B cell (primary cell): Measurements from ENCODE around the gene MED26. TPM values are rescaled to one million over a fixed set of nuclear protein-coding genes. Genes with fewer than 3 reads are reported as not detected.

Experiments
- ATAC-seq: fragments of 200-7000 bp; cut with Tn5 transposase; one replicate; pipeline ENCODE4 v1.10.0; 2021; ENCODE audit warnings: low read depth, mild to moderate bottlenecking, moderate number of reproducible peaks, moderate library complexity
- CTCF ChIA-PET: fragments of 350-600 bp; sonication (Branson Sonifier 250); formaldehyde crosslinking; loops from one replicate; lab custom pipeline; 2021; ENCODE audit warnings: antibody characterized with exemption, inconsistent platforms; lab: Charles Lee
- POLR2A ChIA-PET: fragments of 350-600 bp; sonication (Branson Sonifier 250); formaldehyde crosslinking; loops from one replicate; lab custom pipeline; 2021; ENCODE audit warnings: antibody characterized with exemption; lab: Charles Lee
- DNase-seq: peaks from one replicate; pipeline ENCODE4 v3.0.0; 2013
- H2AFZ ChIP-seq: 2 replicates; pipeline ENCODE4 v1.6.1; 2012; ENCODE audit warnings: mild to moderate bottlenecking, low read depth, low read length; ENCODE audit not compliant: insufficient read depth, poor library complexity, severe bottlenecking
- H3K27ac ChIP-seq, 2 donors: 1 replicate in 1 of 2; 2 replicates in 1 of 2; pipeline ENCODE4 v1.5.1; 2012 to 2013; ENCODE audit warnings: low read length in 2 of 2, mild to moderate bottlenecking in 2 of 2, moderate library complexity in 1 of 2
- H3K27me3 ChIP-seq, 4 experiments: fragments of 200-600 bp in 1 of 4; sonication (generic) in 1 of 4; replicated peaks in 1 of 4; 1 replicate in 2 of 4; 2 replicates in 2 of 4; pipeline versions ENCODE4 v1.6.1 to v1.7.0; 2013 to 2016; ENCODE audit warnings: low read length in 3 of 4, mild to moderate bottlenecking in 2 of 4, mixed read lengths in 1 of 4, moderate library complexity in 1 of 4; ENCODE audit not compliant: insufficient read depth in 4 of 4, control insufficient read depth in 3 of 4; ENCODE audit errors: control extremely low read depth in 1 of 4
- H3K36me3 ChIP-seq, 2 experiments: replicated peaks in 1 of 2; 1 replicate in 1 of 2; 2 replicates in 1 of 2; pipeline versions ENCODE4 v1.6.1 to v1.7.1; 2013; ENCODE audit warnings: low read length in 1 of 2; ENCODE audit not compliant: insufficient read depth in 2 of 2, control insufficient read depth in 1 of 2; ENCODE audit errors: control extremely low read depth in 1 of 2, extremely low read depth in 1 of 2
- H3K4me1 ChIP-seq, 2 donors: fragments of 200-600 bp in 1 of 2; sonication (generic) in 1 of 2; 1 replicate in 1 of 2; 2 replicates in 1 of 2; pipeline versions ENCODE4 v1.5.1 to v1.6.1; 2013 to 2017; ENCODE audit warnings: low read length in 2 of 2; ENCODE audit not compliant: control insufficient read depth in 2 of 2, insufficient read depth in 2 of 2
- H3K4me2 ChIP-seq: replicated peaks from 2 replicates; pipeline ENCODE3; 2012; ENCODE audit warnings: mild to moderate bottlenecking, low read depth, low read length; ENCODE audit not compliant: poor library complexity, severe bottlenecking
- H3K4me3 ChIP-seq, 5 experiments: fragments of 200-600 bp in 1 of 5; sonication (generic) in 1 of 5; 1 replicate in 3 of 5; 2 replicates in 2 of 5; pipeline versions ENCODE4 v1.5.1 to v1.7.0; 2011 to 2016; ENCODE audit warnings: low read length in 4 of 5, mild to moderate bottlenecking in 4 of 5, low read depth in 2 of 5, control low read depth in 1 of 5, moderate library complexity in 1 of 5; ENCODE audit not compliant: insufficient read depth in 1 of 5; ENCODE audit errors: control extremely low read depth in 1 of 5, extremely low read depth in 1 of 5
- H3K79me2 ChIP-seq: fragments of 200-600 bp; sonication (generic); one replicate; pipeline ENCODE4 v1.6.0; 2016; ENCODE audit warnings: low read length; ENCODE audit not compliant: control insufficient read depth, insufficient read depth
- H3K9ac ChIP-seq: fragments of 200-600 bp; sonication (generic); 2 replicates; pipeline ENCODE4 v1.6.1; 2017; ENCODE audit warnings: mild to moderate bottlenecking, low read length, moderate library complexity
- H3K9me3 ChIP-seq, 3 donors: one replicate each; pipeline versions ENCODE4 v1.6.1 to v1.7.1; 2013; ENCODE audit warnings: low read length in 2 of 3; ENCODE audit not compliant: control insufficient read depth in 2 of 3, insufficient read depth in 1 of 3; ENCODE audit errors: control extremely low read depth in 1 of 3
- H4K20me1 ChIP-seq: 2 replicates; pipeline ENCODE4 v1.6.0; 2012; ENCODE audit warnings: mild to moderate bottlenecking, low read length; ENCODE audit not compliant: insufficient read depth, control insufficient read depth, poor library complexity, severe bottlenecking
- H3K27ac Mint-ChIP-seq: one replicate; pipeline ENCODE4 v1.8.0; 2021; ENCODE audit warnings: mixed read lengths
- H3K27me3 Mint-ChIP-seq: one replicate; pipeline ENCODE4 v1.8.0; 2021; ENCODE audit warnings: mixed read lengths
- H3K4me1 Mint-ChIP-seq: one replicate; pipeline ENCODE4 v1.8.0; 2021; ENCODE audit warnings: mixed read lengths
- H3K4me3 Mint-ChIP-seq: one replicate; pipeline ENCODE4 v1.8.0; 2021; ENCODE audit warnings: mixed read lengths
- H3K9me3 Mint-ChIP-seq: one replicate; pipeline ENCODE4 v1.8.0; 2022; ENCODE audit warnings: mixed read lengths; ENCODE audit not compliant: insufficient read depth
- CTCF ChIP-seq: fragments of 200-600 bp; IDR thresholded peaks from one replicate; pipeline ENCODE4 v1.8.0; 2022; ENCODE audit warnings: antibody characterized with exemption, mild to moderate bottlenecking
- EZH2 ChIP-seq: IDR thresholded peaks from 2 replicates; pipeline ENCODE4 v1.6.1; 2012; ENCODE audit warnings: borderline replicate concordance, low read depth, mild to moderate bottlenecking, moderate library complexity, low read length; ENCODE audit not compliant: insufficient read depth, poor library complexity, severe bottlenecking
- WGBS: methylation state at CpG from one replicate; pipeline ENCODE4 v1.1.5; 2013; ENCODE audit warnings: missing lambda C conversion rate; ENCODE audit not compliant: insufficient coverage; 5-methylcytosine and 5-hydroxymethylcytosine counted together
- intact Hi-C: fragments of 100-400 bp; cut with micrococcal nuclease; formaldehyde crosslinking; loops from one replicate; pipeline ENCODE4 v1.10.0; 2022
- polyA plus RNA-seq: library from polyadenylated mRNA; depleted of rRNA; stranded (reverse); fragments of >200 nt; gene quantifications from 2 replicates; pipeline ENCODE4 v1.2.3, GENCODE V29; 2012
- total RNA-seq, 2 donors: library from RNA; stranded (reverse); fragments of 120-200 nt in 1 of 2; gene quantifications; 1 replicate in 1 of 2; 2 replicates in 1 of 2; pipeline versions ENCODE4 v1.2.3 to v1.2.4, GENCODE V29; 2013 to 2022

The MED26 gene
- total and polyA plus RNA-seq, 2 donors (not counting 1 experiment from before 2014, with no cell fraction given) = 15.6 to 33.6 TPM

- Mint-ChIP-seq H3K4me3 (no peak overlapping the region), H3K27ac (peak overlapping the region; percentile 46), H3K4me1 (peaks cover 12% of the 10 kb centered on the region), H3K9me3 (no peaks in the 10 kb centered on the region), H3K27me3 (no peaks in the 10 kb centered on the region)
- no peak overlapping the region for H3K4me3 ChIP-seq
- H3K27me3 ChIP-seq = no peaks in the 10 kb centered on the region
- intact Hi-C loops = no loop called here
- H3K36me3 ChIP-seq = peaks cover 0 to 56% of the 10 kb centered on the region in 2 experiments
- H3K4me1 ChIP-seq = peaks cover 4 to 5% of the 10 kb centered on the region in 2 donors
- no peak overlapping the region for H3K27ac ChIP-seq
- POLR2A ChIA-PET = no interaction called here
- H3K9me3 ChIP-seq = no peaks in the 10 kb centered on the region
- TF ChIP-seq EZH2 (no peak), CTCF (no peak)
- no peak overlapping the region for H2AFZ ChIP-seq
- no peak overlapping the region for H3K9ac ChIP-seq
- H3K4me2 ChIP-seq = no peak overlapping the region
- peaks cover 93% of the 10 kb centered on the region for H3K79me2 ChIP-seq
- H4K20me1 ChIP-seq = peaks cover 73% of the 10 kb centered on the region
- CTCF ChIA-PET = no interaction called here
- ATAC-seq (no peak), DNase-seq (no peak)
These were observed 9.5 kb upstream of the MED26 start for GRCh38 chr19:16637535-16637934.

GRCh38 chr19:16631465-16631864 is 3.5 kb upstream of the MED26 start:
- Histone ChIP-seq H3K4me2 (no peak overlapping the region), H3K79me2 (peaks cover 63% of the 10 kb centered on the region), H4K20me1 (peaks cover 41% of the 10 kb centered on the region), H2AFZ (no peak overlapping the region), H3K36me3 (peaks cover 0 to 28% of the 10 kb centered on the region in 2 experiments), H3K9ac (no peak overlapping the region), H3K27ac (no peak overlapping the region), H3K27me3 (no peaks in the 10 kb centered on the region), H3K4me1 (peaks cover 14 to 18% of the 10 kb centered on the region in 2 donors), H3K9me3 (peaks cover 0 to 4% (median 0%) of the 10 kb centered on the region in 3 donors), H3K4me3 (no peak overlapping the region)
- intact Hi-C loops = no loop called here
- ATAC-seq (no peak), DNase-seq (no peak)
- Mint-ChIP-seq H3K4me1 (peaks cover 28% of the 10 kb centered on the region), H3K9me3 (no peaks in the 10 kb centered on the region), H3K4me3 (no peak overlapping the region), H3K27ac (no peak overlapping the region), H3K27me3 (no peaks in the 10 kb centered on the region)
- TF ChIP-seq EZH2 (no peak), CTCF (no peak)
- CTCF ChIA-PET = no interaction called here
- WGBS = 90% methylated on average over 5 of the region's 6 CpGs
- POLR2A ChIA-PET = no interaction called here
